Measurements from ENCODE around the gene SHC1. TPM values are rescaled to one million over a fixed set of nuclear protein-coding genes. Genes with fewer than 3 reads are reported as not detected.

The SHC1 gene
- total RNA-seq, 1 experiment from 2014 or later = 325 TPM

- peak; percentile 98 for DNase-seq (ENCODE audit: low read depth)
Observed at GRCh38 chr1:154973344-154974101, 3.0 kb upstream of the SHC1 start.

GRCh38 chr1:154972517-154973343 is 2.2 kb upstream of the SHC1 start:
- peak; percentile 95 for DNase-seq (ENCODE audit: low read depth)

- DNase-seq (ENCODE audit: low read depth) = no peak
Observed at GRCh38 chr1:154972213-154972516, 1.6 kb upstream of the SHC1 start.

- DNase-seq (ENCODE audit: low read depth) = no peak
Observed at GRCh38 chr1:154971341-154971998, 923 bp upstream of the SHC1 start.

DNA sequence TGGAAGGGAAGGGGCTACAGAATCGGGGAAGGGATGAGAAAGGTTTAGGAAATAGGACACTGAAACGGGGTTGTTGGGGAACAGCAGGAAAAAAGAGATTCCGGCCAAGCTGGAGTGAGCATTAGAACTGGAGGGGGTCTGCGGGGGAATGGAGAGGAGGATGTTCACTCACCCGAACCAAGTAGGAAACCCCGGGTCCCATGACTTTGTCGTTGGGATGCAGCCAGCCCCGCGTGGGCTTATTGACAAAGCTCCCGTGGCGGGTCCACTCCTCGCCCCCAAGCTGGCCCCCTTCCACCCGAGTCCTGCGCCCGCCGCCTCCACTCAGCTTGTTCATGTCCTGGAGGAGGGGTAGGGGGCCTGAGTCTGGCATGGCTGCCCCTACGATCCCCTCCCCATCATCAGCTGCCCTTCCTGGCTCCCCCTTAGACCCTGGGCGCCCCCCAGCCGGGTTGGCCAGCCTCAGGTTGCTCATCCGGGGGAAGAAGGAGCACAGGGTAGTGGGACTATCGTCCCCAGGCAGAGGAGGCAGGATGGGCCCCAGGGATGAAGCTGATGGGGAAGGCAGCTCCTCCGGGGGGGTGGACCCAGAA is 591 bp downstream of the SHC1 start:
- no peak for DNase-seq (ENCODE audit: low read depth)

DNA sequence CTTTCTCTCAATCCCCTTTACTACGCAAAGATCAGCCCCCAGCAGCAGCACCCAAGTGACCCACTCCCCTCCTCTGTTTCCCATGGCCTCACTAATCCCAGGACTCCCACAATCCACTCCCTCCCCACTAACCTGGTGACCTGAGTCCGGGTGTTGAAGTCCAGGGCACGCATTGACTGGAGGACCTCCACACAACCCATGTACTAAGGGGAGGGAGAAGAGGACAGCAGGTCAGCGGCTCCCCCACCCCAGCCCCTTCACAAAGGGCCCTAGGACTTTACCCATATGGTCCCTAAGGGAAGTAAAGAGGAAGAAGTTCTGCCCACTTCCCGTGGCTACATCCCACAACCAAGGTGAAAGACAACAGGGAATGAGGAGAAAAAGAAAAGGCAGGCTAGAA is 1.3 kb downstream of the SHC1 start:
- no peak for DNase-seq (ENCODE audit: low read depth)

GRCh38 chr1:154968731-154969130 is 1.8 kb downstream of the SHC1 start:
- DNase-seq (ENCODE audit: low read depth) = no peak

DNA sequence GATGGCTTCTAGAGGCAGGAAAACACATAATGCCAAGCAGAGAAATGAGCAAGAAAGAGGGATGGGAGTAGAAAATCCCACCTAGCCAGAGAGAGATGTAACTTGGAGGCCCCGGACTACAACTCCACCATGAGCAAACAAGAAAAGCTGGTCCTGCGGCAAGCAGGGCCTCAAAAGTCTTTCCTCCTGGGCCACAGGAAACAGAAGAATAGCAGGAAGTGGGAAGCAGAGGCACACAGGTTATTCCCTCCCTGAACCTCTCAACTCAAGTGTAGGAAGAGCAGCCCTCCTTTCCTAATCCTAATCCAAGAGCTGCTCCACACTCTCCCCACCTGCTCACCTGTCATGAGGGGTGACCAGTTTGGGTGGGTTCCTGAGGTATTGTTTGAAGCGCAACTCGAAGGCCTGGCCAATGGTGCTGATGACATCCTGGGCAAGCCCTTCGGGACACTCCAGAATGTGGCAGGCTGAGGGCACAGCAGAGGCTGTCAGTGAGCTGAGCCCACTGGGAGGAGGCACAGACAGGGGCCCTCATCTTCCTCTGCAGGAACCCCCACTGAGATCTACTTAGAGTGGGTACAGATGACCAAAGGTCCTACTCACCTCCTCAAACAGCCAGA is 3.1 kb downstream of the SHC1 start:
- DNase-seq (ENCODE audit: low read depth) = no peak

DNA sequence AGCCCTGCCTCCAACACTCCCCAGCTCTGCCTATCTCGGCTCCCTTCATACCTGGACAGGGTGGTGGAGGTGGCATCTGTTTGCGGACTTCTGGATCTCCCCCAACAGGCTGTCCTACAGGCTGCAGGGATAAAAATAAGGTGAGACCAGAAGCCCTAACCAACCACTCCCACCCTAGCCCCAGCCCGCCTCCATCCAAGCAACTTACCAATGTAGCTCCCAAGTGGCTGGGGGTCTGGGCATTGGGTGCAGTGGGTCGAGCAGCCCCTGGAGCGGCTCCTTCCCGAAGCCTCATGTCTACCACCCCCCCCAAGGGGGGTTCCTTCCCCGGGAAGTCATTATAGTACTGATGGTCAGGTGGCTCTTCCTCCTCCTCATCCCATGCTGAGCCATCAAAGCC is 4.4 kb downstream of the SHC1 start:
- DNase-seq (ENCODE audit: low read depth) = no peak

DNA sequence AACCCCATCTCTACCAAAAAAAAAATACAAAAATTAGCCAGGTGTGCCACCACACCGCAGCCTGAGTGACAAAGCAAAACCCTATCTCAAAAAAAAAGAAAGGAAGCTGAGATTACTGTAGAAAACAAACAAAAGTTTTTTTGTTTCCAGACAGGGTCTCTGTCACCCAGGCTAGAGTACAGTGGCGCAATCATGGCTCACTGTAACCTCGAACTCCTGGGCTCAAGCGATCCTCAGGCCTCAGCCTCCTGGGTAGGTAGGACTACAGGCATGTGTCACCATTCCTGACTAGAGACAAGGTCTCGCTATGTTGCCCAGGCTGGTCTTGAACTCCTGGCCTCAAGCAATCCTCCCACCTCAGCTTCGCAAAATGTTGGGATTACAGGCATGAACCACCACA is 6.2 kb downstream of the SHC1 start:
- DNase-seq (ENCODE audit: low read depth) = no peak

DNA sequence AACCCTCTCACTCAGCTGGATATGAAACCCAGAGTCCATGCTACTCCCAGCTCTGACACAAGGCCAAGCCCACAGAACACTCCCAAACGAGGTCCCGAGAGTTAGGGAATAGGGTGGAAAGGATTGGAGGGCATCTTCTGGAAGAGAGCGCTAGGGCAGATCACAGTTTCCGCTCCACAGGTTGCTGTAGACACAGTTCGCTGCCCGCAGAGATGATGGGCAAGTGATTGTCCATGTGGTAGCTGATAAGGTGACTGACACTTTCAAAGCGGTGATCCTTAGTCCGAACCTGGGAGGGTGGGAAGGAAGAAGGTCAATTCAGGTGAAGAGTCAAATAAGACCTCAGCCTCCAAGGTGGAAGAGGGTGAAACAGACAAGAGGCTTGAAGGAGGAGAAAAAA is 6.9 kb downstream of the SHC1 start:
- DNase-seq (ENCODE audit: low read depth) = no peak

DNA sequence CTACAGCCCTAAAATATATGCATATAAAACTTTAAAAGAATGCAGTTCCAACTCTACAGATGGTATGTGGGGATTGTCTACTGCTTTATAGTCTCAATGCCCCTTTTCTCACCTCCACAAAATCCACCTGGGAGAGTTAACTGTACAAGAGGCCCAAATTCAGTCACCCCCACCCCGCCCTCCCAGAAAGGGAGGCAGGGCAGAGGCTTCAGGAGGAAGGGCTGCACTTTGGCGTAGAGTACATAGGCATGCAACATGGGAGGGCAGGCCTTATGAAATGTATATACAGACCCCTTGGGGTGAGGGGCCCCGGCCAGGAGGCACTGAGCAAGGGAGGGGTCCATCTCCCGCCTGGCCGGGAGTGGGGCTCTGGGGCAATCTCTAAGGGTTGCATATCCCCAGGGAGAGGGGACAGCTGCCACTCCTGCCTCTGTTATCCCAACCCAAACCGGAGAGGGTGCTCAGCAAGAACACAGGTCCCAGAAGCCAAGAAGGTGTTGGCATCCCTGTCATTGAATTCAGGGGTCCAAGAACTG is 7.7 kb downstream of the SHC1 start:
- DNase-seq (ENCODE audit: low read depth) = no peak

GRCh38 chr1:154962156-154962749 is 8.3 kb downstream of the SHC1 start:
- peak; percentile 27 for DNase-seq (ENCODE audit: low read depth)

GRCh38 chr1:154961207-154962155 is 9.1 kb downstream of the SHC1 start, which contains the start of gene PYGO2:
Gene PYGO2 (minus strand): TSS chr1:154961782. CDS start chr1:154961576, 206 bp downstream.
- peak; percentile 73 for DNase-seq (ENCODE audit: low read depth)

- no peak for DNase-seq (ENCODE audit: low read depth)
Observed at GRCh38 chr1:154960446-154961136, 10.0 kb downstream of the SHC1 start.

GRCh38 chr1:154959426-154959780 is 11.1 kb downstream of the SHC1 start:
- DNase-seq (ENCODE audit: low read depth) = no peak

DNA sequence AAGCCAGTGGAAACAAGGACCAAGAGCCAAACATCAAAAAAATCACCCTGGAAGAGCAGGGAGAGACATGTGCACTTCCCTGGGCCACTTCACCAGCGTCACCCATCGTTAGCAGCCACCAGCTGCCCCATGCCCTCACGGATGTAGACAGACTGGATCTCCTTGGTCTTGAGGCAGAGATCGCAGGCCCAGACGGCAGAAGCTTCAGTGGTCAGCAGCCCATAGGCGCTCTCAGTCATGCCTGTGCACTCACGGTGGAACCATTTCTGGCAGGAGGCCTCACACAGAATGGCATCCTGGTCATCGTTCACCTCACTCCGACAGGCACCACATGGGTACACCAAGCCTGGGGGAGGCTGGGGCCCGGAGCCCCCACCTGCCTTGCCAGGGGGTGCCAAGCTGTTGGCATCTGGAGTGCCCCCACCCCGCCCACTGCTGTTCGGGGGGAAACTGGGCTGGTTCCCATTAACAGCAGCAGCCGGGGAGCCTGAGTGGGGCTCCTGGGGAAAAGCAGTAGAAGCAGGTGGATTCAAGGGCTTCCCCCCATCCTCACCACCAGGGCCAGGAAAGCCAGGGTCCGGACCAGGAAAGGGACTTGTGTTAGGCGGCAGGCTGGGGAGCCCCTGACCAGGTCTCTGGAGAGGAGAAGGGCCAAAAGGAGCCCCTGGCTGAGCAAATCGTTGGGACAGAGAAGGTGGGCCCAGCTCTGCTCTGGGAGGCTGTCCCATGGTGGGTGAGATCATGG is 11.7 kb downstream of the SHC1 start:
- no peak for DNase-seq (ENCODE audit: low read depth)

- DNase-seq (ENCODE audit: low read depth) = no peak
Observed at GRCh38 chr1:154958036-154958435, 12.5 kb downstream of the SHC1 start.
